ENCODE results near the gene DUOX2.

- TF ChIP-seq ZNF274 (IDR thresholded peaks at IDR 0.05; ENCODE audit: low read depth, low read length): no peak
- TF ChIP-seq SUZ12 (IDR thresholded peaks at IDR 0.05; ENCODE audit: extremely low read depth, insufficient read depth, insufficient read length): no peak
These were observed 44.0 kb upstream of the DUOX2 start for GRCh38 chr15:45157974-45158373.
